CD4-positive, alpha-beta T cell treated with Interleukin-4 for 1 hour (primary cell): Measurements from ENCODE around the gene UBE2J2.

Experiments used
- DNase-seq, 2 donors: peaks; one replicate each; pipeline ENCODE4 v3.0.0-alpha.2; 2020 to 2022

Gene UBE2J2

DNA sequence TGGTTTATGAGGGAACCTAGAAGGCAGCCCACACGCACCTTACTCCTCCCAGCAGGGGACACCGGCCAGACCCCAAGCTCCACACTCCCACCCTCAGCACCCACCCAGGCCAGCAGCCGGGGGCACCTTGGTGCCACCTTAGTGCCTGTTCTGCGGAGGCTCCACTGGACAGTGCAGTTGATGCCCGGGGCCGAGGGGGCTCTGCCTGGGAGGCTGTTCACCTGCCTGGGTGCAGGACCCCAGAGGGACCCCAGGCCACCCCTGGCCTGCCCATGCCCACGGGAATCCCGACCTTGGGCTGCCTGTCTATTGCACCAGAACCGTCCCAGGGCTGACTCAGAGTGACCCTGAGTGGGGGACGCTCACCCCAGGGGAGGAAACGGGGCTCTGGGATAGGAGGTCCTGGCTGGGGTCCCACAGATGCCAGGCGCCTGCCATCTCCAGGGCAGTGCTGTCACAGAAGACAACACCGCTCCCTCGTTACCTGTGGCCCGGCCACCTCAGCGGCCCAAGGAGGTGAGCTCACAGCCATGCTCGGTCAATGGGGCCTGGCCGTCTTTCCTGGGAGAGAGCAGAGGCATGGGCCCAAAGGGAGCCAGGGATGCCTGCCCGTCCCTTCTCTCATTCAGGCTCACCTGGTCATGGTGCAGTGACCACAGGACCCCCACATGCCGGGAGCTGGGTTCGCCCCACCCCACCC is 7.3 kb upstream of the UBE2J2 start:
- DNase-seq: no peak

DNA sequence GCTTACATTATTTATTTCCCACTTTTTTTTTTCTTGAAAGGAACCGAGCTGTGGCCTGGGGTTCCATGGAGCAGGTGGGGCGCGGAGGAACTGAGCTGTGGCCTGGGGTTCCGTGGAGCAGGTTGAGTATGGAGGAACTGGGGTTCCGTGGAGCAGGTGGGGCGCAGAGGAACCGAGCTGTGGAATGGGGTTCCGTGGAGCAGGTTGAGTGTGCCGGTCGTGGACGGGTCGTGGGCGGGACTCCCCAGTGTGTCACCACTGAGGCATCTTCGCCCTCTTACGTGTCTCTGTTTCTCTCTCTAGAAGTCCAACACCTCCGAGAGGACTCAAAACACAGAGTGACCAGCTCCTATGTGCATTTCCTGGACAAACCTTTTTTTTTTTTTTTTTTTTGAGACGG is 5.4 kb upstream of the UBE2J2 start:
- no peak for DNase-seq

DNA sequence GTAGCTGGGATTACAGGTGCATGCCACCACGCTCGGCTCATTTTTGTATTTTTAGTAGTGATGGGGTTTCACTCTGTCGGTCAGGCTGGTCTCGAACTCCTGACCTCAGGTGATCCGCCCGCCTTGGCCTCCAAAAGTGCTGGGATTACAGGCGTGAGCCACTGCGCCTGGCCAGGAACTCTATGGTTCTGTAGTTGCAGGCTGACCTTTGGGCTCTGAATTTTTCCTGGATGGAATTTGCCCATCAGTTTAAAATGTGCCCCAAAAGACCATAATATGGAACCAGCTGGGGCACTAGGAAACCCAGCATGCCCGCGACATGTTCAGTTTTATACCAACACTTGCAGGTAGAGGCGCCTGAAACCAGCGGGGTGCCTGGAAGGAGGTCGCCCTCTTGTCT is 5.0 kb upstream of the UBE2J2 start:
- DNase-seq: no peak

DNA sequence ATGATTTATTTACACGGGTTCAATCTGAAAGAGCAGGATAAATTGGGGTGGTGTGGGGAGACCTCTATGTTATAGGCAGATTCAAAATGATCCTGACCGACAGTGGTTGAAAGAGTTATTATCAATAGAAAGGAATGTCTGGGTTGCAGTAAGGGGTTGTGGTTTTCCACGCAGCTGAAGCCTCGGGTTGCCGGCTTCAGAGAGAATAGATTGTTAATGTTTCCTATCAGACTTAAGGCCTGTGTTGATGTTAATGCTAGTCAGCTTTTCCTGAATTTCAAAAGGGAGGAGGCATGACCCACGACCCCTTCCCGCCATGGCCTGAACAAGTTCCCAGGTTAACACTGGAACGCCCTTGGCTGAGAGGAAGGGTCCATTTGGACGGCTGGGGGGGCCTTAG is 2.2 kb upstream of the UBE2J2 start:
- no peak for DNase-seq

DNA sequence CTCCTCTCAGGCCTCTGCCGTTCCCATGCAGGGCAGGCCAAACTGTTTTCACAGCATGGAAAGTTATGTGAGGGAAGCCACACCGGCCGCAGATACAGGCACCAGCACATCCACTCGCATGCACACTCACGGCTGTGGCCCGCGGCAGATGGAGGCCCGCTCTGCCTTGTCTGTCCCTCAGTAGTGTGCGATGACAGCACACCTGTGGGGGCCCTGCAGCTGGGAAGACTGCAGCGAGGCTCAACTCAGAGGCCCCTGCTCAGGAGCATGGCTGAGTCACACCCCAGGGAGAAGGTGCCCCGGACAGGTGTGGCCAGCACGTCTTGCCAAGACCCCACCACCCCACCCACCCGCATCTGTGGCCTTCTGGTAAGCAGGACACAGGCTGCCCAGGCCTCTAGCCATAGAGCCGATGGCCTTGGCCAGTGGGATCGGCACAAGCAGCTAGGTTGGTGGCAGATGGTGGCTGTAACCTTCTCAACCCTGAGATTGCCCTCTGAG is 1.3 kb upstream of the UBE2J2 start:
- no peak for DNase-seq

DNA sequence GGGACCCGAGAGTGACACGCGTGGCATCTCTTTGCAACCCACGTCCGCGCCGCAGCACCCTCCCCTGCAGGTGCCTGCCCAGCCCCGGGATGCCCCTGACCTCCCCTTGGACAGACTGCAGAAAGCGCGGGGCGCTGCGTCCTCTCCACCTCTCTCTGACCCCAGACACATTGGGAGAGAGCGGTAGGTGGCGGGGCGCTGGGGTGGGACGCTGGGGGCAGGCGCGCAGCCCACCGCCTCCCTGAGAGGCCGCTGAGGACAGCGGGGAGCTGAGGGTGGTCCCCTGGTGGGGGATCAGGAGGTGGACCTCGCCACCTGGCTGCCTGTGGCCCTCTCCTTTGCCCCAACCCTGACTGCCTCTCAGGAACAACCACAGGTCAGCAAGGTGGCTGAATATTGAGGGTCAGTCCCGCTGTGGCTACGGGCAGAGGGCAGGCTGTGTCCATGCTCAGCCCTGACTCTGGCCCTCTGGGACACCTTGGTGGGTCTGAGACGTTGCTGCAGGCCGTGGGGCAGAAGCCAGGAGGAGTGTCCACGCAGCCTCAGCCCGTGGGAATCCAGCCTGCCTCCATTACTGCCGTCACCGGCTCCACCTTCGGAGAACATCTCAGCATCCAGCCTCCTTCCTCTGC is 761 bp upstream of the UBE2J2 start:
- no peak for DNase-seq

DNA sequence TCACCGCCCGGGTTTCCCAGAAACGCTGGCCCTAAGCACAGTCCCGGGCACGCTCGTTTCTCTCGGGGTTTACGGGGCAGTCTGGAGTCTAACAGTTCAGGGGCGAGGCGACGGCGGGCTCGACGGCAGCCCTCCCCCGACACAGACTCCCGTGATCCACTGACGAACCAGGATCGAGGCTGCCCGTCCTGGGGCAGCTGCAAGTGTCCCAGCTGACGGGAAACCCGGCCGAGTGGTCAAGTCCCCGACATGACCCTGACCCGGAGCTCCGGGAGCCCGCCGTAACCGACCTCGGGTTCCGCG is 494 bp downstream of the UBE2J2 start:
- no peak for DNase-seq

DNA sequence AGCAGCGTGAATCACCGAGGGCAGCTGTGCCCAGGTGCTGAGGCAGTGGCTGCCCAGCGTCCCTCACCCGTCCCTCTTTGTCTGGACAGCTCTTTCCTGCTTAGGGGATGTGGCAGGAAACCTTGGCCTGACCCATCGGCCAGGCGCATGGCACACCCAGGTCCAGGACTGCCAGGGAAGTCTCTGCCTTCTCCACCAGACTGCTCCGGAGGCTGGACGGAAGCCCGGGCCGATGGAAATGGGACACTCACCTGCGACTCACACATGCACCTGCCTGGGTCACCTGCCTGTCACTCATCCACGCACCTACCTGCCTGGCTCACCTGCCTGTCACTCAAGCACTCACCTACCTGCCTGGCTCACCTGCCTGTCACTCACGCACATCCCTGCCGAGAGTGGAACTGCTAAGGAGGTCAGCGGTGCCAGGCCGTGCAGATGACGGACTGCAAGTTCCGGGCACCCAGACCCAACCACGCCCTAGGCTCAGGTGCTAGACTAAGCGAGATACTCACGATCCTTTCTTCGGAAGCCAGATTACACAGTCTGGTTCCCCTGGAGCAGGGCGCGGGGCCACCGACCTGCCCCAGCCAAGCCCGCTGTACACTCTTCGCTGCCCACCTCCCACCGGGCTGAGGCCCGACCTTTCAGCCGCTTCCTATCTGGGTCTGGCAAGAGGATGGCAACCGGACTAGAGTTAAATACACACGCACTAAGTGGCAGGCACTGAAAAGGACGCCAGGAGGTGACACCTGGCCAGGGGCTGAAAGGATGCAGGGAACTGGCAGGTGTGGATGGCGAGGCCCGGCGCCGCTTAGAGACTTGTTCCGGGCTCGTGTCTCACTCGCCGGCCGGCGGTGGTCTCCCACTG is 1.1 kb downstream of the UBE2J2 start:
- no peak for DNase-seq

DNA sequence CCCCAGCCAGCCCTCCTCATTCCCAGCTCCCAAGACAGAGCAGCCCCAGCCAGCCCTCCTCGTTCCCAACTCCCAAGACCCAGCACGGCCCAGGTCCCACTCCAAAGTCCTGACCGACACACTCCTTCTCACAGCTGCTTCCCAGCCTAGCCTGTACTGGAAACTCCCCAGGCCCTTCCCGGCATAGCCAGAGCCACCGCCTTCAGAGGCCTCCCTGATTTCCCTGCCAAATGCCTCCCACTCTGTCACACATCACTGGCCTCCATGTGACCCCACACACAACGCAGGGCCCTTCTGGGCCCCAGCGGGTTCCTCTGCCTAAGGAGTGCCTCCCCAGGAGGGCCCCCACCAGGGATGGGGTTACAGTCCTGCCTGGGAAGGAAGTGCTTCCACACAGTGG is 2.8 kb downstream of the UBE2J2 start:
- no peak for DNase-seq

DNA sequence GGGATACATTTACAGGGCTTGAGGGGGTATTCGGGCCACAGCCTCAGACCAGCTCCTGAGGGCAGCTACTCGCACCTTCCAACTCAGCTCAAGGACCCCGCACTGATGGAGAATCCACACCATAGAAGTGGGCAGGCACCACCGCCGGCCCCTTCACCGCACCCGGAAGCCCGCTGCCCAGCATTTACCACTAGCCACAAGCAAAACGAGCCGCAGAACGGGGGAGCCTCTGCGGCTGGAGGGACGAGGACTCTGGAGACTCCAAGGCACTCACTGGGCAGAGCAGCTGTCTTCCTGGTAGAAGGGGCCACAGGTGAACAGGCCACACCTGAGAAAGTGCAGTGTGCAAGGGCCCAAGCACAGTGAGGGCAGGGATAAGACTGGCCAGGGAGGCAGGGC is 5.4 kb downstream of the UBE2J2 start:
- no peak for DNase-seq

DNA sequence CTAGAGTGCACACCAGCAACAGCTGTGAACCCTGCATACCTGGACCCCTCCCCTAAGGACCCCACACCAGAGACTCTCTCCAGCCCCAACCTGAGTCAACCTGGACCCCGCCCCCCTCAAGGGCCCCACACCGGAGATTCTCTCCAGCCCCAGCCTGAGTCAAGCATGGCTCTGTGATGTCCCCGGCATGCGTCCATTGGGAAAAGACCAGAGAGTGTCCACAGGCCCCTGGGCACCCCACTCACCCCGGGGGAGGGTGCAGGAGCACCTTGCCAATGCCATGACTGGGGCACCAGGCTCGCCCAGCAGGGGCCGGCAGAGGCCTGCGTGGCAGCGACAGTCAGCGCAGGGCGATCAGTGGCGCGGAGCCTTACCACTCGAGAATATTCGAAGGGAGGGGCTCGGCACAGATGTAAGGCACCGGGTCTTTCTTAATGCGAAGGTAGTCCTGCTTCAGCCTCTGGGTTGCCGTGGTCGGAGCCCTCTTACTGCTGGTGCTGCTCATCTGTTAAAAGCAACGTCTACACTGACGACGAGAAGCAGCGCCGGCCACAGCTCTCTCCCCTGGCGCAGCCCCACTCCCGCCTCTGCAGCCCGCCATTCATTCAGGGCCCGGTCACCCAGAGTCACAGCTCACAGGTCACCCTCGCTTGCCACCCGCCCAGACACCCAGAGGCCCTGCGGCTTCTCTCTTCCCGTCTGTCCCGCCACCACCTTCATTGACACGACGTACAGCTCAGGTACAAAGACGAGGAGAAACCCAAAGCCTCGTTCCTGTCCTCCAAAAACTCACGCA is 6.0 kb downstream of the UBE2J2 start:
- no peak for DNase-seq

DNA sequence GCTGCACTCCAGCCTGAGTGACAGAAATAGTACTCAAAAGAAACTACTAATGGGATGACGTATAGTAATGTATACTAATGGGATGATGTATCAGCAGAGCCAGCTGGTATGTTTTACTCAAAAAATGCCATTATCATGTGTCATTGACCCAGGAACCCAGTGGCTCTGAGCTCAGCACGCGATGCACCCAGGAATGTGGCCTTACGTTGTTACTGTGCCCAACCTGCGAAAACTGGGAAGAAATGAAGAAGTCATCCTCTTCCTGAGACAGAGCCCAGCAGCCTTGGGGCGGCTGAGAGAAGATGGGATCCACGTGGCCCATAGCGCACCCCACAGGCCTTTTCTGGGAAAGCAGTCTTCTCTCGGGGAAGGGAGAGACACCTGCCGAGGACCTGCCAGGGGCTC is 8.8 kb downstream of the UBE2J2 start:
- no peak for DNase-seq

DNA sequence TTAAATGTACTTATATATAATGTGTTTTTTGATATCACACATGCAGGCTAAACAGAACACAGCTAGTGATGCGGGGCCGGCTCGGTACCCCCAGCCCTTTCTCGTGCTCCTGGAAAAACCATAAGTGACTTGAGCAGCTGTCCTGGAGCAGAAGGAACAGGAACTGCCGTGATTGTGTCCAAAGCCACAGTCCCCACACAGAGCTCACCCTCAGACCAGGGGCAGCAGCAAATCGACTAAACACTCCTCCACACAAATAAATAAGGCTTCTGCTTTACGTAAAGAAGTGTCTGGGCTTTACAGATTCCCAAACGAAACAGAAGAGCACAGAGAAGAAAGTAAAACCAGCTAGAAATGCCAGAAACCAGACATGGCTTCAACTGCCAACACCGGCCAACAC is 9.6 kb downstream of the UBE2J2 start:
- no peak for DNase-seq

DNA sequence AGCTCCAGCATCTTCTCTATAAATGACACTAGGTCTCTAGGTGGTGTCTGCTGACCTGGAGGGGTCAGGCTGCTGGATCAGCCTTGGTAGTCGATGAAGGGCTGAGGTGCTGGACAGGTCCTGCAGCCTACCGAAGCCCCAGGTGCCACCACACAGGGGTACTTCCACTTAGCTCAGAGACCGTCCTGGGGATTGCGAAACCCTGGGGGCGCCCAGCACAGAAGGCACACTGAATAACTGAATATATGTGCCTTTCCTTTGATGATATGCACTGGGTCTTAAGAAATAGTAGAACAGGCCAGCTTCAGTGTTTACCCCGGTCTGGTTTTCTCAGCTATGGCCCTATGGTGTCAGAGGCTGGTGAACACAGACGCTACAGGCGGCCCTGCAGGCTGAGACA is 10.9 kb downstream of the UBE2J2 start:
- no peak for DNase-seq

DNA sequence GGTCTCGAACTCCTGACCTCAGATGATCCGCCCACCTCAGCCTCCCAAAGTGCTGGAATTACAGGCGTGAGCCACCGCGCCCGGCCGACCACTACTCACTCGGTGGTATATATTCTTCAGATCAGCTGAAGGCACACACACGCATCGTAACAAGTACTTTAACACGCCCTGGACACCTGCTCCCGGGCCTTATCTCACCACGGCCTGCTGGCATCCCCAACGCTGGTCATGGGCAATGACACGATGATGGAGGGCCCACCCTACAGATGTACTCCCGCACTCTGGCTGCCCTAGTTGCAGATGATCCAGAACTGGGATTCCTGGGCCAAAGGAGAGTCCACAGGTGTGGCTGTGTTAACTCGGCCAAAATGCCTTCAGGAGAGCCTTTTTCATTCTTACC is 11.6 kb downstream of the UBE2J2 start:
- DNase-seq: no peak

DNA sequence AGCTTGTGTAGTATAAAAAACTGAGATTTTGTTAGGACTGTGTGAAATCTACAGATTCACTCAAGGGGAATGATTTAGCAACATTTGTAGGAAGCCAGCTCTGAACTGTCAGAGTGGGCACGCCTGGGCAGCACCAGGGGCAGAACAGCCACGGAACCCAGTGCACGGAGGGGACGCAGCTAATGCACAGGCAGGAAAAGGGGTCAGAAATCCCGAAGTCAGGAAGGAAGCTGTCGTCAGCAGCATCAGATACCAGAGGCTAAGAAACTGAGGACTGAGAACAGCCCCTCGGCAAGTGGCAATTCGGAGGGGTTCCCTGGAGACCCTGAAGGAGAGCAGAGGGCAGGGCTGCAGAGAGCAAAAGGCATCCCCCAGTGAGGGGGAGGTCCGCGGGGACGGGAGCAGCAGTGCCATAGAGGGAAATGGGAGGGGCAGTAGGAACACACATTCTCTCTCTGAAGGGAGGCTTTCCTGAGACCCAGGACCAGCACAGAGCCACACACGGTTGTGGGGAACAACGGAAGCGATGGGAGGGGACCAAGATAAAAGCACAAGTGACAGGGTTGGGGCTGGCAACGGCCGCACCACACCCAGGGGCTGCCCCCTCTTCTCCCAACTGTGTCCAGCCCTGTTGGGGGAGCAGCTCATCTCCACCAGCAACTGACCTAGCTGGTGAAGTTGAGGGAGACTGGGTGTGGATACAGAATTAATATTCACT is 12.7 kb downstream of the UBE2J2 start:
- no peak for DNase-seq

DNA sequence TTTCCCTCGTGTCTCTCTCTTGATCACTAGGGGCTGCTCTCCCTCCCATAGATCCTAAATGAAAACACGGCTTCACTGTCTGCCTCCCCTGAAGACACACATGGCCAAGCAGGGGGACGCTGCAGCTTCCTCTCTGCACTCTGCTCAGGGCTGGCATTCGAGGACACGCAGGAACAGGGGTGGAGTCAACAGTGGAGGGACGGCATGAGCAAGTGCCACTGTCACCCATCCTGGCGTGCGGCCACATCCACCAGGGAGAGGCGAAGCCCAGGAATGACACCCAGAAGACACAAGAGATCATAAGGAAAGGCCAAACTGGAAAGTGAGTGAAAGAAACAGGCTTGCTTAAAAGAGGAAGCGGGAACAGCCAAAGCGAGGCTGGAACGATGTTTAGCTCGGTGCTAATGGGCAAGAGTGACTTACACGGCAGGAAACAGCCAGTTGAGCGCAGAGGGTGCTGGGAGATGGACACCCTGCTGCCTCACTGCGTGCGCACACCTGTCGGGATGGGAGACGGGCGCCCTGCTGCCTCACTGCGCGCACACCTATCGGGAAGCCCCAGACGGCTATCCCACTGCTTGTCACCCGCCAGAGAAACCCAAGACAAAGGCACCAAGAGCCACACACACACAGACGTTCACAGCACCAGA is 13.6 kb downstream of the UBE2J2 start:
- no peak for DNase-seq

DNA sequence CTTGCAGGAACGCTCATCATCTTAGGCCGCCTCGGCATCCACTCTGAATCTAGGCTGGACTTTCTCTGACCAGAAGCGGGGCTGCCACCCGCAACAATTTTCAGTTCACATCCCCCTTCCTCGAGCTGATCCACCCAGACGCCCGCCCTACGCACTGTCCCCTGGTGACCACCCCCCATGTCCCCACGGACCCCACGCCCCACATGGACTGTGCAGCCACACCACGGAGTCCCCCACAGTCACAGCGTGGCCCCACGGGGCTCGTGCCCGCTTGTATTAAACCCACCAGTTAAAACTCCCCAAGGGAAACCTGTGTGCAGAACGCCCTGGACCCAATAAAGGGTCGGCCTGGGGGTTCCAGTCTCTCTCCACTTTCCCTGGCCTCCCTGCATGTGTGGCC is 14.1 kb downstream of the UBE2J2 start:
- DNase-seq: no peak

DNA sequence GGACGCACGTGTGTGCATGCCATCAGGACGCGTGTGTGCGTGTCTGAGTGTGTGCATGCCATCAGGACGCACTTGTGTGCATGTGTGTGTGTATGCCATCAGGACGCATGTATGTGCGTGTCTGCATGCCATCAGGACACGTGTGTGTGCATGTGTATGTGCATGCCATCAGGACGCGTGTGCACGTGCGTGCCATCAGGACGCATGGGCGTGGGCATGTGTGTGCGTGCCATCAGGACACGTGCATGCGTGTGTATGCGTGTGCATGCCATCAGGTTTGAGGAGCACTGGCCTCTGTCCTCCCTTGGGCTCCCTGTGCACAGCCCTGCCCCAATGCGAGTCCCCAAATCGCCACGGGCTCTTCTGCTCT is 14.6 kb downstream of the UBE2J2 start:
- DNase-seq: no peak

DNA sequence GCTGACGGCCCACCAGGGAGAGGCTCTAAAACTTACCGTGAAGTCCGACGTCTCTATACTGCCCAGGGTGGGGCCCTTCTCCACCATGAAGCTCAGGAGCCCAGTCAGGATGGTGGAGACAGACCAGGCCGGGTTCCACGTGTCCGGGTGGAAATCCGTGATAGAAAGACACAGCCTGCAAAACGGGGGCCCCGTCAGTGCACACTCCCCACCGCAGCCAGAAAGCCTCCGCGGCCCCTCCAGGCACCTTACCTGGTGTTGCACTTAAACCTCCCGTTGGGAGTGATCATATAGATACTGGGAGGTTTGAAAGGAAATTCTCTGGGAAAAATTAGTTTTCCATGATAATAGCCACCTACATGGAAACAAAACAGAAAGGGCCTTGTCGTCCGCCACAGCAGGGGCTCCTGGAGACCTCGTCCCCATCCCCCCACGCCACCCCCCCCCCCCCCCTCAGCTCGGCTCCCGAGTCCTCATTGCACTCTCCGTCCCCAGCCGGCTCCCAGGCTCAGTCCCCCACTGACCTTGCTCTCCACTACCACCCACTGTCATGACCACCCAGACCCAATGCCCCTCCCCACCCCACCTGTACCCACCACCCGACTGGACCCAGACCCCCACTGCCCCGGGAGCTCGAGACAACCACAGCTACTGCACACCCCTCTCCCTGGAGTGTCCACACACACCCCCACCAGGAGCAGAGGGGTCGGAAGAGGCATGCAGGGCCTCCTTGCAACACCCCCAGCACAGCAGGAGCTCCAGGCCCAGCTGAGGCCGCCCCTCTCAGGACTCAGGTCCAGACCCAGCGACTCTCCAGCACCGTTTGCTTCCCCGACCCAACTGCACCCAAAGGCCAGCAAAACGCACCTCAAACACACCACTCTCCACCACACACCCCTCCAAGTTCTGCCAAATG is 16.4 kb downstream of the UBE2J2 start:
- no peak for DNase-seq

DNA sequence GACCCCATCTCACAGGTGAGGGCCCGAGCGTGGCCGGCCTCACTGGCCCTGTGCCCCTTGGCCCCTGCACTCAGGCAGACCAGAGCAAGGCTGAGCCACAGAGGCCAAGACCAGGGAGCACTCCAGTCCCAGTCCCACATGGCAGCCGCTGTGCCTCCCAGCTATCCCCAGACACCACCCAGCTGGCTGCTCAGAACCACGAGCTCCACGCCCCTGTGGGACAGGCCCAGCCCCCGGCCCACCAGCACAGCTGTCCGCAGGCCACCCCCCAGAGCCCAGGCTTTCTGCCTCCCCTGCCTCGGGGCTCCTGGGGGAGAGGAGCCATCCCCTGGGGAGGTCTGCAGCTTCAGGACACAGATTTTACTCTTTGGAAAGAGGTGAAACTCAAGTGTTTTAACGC is 18.0 kb downstream of the UBE2J2 start:
- DNase-seq: no peak
